SK-N-SH treated with all-trans-retinoic acid at 6 μM for 48 hours (cell line): Measurements from ENCODE around the gene CDK18.

Experiments
- ATAC-seq: fragments of 200-7000 bp; cut with Tn5 transposase; 3 replicates; pipeline ENCODE4 v1.9.1; 2020; ENCODE audit warnings: mild to moderate bottlenecking, moderate library complexity
- ARNTL ChIP-seq: fragments of 450-650 bp; formaldehyde crosslinking; IDR thresholded peaks from 2 replicates; pipeline ENCODE4 v1.5.0; 2020; ENCODE audit warnings: low read depth, mild to moderate bottlenecking, moderate library complexity, borderline replicate concordance
- CSDC2 ChIP-seq: fragments of 250-450 bp; sonication (Bioruptor Pico); IDR thresholded peaks from 2 replicates; pipeline ENCODE4 v1.5.0; 2020; ENCODE audit warnings: mild to moderate bottlenecking, moderate library complexity
- ESRRG ChIP-seq: fragments of 250-450 bp; sonication (Bioruptor Pico); IDR thresholded peaks from 2 replicates; pipeline ENCODE4 v1.6.1; 2021; ENCODE audit warnings: mild to moderate bottlenecking
- GLIS3 ChIP-seq: fragments of 250-450 bp; sonication (Bioruptor Pico); IDR thresholded peaks from 2 replicates; pipeline ENCODE4 v1.5.0; 2020; ENCODE audit warnings: mild to moderate bottlenecking, moderate library complexity
- ISL1 ChIP-seq: fragments of 250-450 bp; sonication (Bioruptor Pico); IDR thresholded peaks from 2 replicates; pipeline ENCODE4 v2.1.2; 2022; ENCODE audit warnings: mild to moderate bottlenecking, moderate library complexity
- OSR1 ChIP-seq: fragments of 250-450 bp; sonication (Bioruptor Pico); IDR thresholded peaks from 2 replicates; pipeline ENCODE4 v1.8.0; 2022; ENCODE audit warnings: moderate library complexity, mild to moderate bottlenecking, inconsistent platforms
- PPARA ChIP-seq: fragments of 250-450 bp; sonication (Bioruptor Pico); IDR thresholded peaks from 2 replicates; pipeline ENCODE4 v1.5.0; 2020; ENCODE audit warnings: mild to moderate bottlenecking, borderline replicate concordance
- SNAI2 ChIP-seq: fragments of 250-450 bp; sonication (Bioruptor Pico); IDR thresholded peaks from 2 replicates; pipeline ENCODE4 v1.5.0; 2020; ENCODE audit warnings: mild to moderate bottlenecking, moderate library complexity
- TCF4 ChIP-seq: fragments of 250-450 bp; sonication (Bioruptor Pico); IDR thresholded peaks from 2 replicates; pipeline ENCODE4 v1.8.0; 2021; ENCODE audit warnings: mild to moderate bottlenecking, moderate library complexity, borderline replicate concordance
- TOX ChIP-seq: fragments of 250-450 bp; sonication (Bioruptor Pico); IDR thresholded peaks from 2 replicates; pipeline ENCODE4 v1.8.0; 2021; ENCODE audit warnings: mild to moderate bottlenecking, moderate library complexity, borderline replicate concordance
- ZC3H10 ChIP-seq: fragments of 250-450 bp; sonication (Bioruptor Pico); IDR thresholded peaks from 2 replicates; pipeline ENCODE4 v1.5.1; 2021; ENCODE audit warnings: mild to moderate bottlenecking, moderate library complexity
- ZNF565 ChIP-seq: fragments of 450-650 bp; formaldehyde crosslinking; conservative IDR thresholded peaks from 2 replicates; pipeline ENCODE4 v1.5.0; 2020; ENCODE audit warnings: low read depth, mild to moderate bottlenecking, moderate library complexity
- ZNF70 ChIP-seq: fragments of 450-650 bp; formaldehyde crosslinking; IDR thresholded peaks from 2 replicates; pipeline ENCODE4 v1.5.0; 2020; ENCODE audit warnings: mild to moderate bottlenecking, moderate library complexity
- TF ChIP-seq, protein P1 (sequence below): fragments of 250-450 bp; sonication (Bioruptor Pico); IDR thresholded peaks from 2 replicates; pipeline ENCODE4 v1.5.1; 2021; ENCODE audit warnings: mild to moderate bottlenecking, moderate library complexity
- TF ChIP-seq, protein P2 (sequence below): fragments of 250-450 bp; sonication (Bioruptor Pico); IDR thresholded peaks from 2 replicates; pipeline ENCODE4 v1.8.0; 2020; ENCODE audit warnings: mild to moderate bottlenecking, moderate library complexity, borderline replicate concordance
- TF ChIP-seq, protein P3 (sequence below): fragments of 250-450 bp; sonication (Bioruptor Pico); IDR thresholded peaks from 2 replicates; pipeline ENCODE4 v1.5.0; 2020; ENCODE audit warnings: mild to moderate bottlenecking, moderate library complexity
- TF ChIP-seq, protein P4 (sequence below): fragments of 250-450 bp; sonication (Bioruptor Pico); IDR thresholded peaks from 2 replicates; pipeline ENCODE4 v1.5.1; 2020; ENCODE audit warnings: low read depth, mild to moderate bottlenecking, moderate library complexity
- TF ChIP-seq, protein P5 (sequence below): fragments of 250-450 bp; sonication (Bioruptor Pico); IDR thresholded peaks from 2 replicates; pipeline ENCODE4 v1.8.0; 2021; ENCODE audit warnings: low read depth, mild to moderate bottlenecking, moderate library complexity, borderline replicate concordance

CDK18 gene

DNA sequence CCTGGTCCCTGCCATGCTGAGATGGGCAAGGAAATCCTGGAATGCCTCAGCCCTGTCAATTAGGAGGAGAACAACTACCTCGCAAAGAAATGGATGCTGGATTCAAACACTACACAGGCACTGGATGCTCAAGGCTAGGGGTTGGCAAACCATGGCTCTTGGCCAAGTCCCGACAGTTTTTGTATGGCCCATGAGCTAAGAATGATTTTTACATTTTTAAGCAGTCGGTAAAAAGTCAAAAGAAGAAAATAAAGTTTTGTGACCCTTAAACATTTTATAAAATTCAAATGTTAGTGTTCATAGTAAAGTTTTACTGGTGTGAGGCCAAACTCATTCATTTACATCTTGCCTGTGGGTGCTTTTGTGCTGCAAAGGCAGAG, 6.5 kb downstream of the CDK18 start (continued):
- TF ChIP-seq, protein P1, sequence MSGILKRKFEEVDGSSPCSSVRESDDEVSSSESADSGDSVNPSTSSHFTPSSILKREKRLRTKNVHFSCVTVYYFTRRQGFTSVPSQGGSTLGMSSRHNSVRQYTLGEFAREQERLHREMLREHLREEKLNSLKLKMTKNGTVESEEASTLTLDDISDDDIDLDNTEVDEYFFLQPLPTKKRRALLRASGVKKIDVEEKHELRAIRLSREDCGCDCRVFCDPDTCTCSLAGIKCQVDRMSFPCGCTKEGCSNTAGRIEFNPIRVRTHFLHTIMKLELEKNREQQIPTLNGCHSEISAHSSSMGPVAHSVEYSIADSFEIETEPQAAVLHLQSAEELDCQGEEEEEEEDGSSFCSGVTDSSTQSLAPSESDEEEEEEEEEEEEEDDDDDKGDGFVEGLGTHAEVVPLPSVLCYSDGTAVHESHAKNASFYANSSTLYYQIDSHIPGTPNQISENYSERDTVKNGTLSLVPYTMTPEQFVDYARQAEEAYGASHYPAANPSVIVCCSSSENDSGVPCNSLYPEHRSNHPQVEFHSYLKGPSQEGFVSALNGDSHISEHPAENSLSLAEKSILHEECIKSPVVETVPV (CRISPR knock-in tag): no peak
- TF ChIP-seq TCF4 (CRISPR knock-in tag): no peak
- TF ChIP-seq, all 23 proteins: peak for 0

DNA sequence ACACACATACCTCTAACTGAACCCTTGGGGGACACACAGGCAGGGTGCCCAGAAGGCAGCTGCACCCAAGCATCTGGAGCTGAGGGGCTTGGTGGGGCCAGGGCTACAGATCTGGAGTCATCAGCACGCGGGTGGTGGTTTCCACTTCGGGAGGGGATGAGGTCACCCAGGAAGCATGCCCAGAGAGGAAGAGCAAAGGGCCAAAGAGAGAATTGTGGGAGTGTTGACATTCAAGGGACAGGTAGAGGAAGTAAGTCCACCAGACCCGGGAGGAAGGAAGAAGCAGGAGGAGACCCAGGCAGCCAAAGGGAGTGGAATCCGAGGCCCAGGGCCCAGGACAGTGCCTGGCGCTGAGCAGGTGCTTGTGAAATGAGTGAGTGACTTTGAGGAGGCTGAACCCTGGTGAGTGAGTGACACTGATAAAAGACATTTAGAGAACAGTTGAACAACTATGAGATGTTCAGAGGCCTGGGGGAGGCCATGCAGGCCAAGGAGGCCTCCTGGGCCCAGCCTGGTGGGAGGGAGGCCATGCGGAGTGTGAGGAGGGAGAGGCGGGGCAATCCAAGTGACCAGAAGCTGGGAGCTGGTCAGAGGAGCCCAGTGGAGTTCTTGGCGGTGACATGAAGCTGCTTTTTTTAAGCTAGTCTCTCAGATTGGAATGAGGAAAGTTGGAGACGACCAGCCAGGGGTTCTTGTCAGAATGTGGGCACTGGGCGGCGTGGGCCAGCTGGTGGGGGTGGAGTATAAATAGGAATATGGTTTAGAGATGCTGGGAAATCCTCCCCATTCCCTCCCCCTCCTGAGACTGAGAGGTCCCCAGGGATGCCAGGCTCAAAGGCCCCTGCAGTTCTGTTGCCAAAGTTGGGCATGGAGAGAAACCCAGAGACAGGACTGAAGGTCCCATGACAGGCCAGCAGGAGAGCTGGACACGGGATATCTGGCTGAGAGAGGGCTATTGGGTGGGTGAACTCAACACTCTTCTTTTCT, 7.9 kb downstream of the CDK18 start:
- ATAC-seq: no peak

DNA sequence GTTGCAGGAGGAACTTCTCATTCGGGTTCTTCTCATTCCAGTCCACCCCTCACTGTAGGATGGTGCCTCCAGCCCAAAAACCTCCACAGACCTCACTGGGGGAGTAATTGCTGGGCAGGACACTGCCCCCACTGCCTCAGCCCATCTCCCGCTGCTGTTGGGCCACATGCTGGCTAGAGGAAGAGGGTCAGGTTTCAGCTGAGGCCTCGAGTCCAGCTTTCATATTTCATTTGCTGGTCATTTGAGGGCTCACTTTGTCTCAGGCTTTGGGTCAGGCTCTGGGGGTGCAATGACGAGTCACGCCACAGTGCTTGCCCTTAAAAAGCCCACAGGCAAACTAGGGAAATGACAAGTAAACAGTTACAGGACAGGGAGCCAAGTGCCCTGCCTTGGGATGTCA, 9.3 kb downstream of the CDK18 start:
- no peak for ATAC-seq
- TF ChIP-seq ISL1 (CRISPR knock-in tag) (no peak), ARNTL (CRISPR knock-in tag) (no peak), TCF4 (CRISPR knock-in tag) (no peak), ZC3H10 (CRISPR knock-in tag) (no peak), SNAI2 (CRISPR knock-in tag) (no peak), GLIS3 (CRISPR knock-in tag) (no peak), TOX (CRISPR knock-in tag) (no peak), PPARA (no peak), OSR1 (no peak), ZNF565 (CRISPR knock-in tag) (no peak), ZNF70 (CRISPR knock-in tag) (no peak), CSDC2 (CRISPR knock-in tag) (no peak), ESRRG (CRISPR knock-in tag) (no peak)
- TF ChIP-seq, protein P2, sequence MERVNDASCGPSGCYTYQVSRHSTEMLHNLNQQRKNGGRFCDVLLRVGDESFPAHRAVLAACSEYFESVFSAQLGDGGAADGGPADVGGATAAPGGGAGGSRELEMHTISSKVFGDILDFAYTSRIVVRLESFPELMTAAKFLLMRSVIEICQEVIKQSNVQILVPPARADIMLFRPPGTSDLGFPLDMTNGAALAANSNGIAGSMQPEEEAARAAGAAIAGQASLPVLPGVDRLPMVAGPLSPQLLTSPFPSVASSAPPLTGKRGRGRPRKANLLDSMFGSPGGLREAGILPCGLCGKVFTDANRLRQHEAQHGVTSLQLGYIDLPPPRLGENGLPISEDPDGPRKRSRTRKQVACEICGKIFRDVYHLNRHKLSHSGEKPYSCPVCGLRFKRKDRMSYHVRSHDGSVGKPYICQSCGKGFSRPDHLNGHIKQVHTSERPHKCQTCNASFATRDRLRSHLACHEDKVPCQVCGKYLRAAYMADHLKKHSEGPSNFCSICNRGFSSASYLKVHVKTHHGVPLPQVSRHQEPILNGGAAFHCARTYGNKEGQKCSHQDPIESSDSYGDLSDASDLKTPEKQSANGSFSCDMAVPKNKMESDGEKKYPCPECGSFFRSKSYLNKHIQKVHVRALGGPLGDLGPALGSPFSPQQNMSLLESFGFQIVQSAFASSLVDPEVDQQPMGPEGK: no peak
- TF ChIP-seq, protein P3, sequence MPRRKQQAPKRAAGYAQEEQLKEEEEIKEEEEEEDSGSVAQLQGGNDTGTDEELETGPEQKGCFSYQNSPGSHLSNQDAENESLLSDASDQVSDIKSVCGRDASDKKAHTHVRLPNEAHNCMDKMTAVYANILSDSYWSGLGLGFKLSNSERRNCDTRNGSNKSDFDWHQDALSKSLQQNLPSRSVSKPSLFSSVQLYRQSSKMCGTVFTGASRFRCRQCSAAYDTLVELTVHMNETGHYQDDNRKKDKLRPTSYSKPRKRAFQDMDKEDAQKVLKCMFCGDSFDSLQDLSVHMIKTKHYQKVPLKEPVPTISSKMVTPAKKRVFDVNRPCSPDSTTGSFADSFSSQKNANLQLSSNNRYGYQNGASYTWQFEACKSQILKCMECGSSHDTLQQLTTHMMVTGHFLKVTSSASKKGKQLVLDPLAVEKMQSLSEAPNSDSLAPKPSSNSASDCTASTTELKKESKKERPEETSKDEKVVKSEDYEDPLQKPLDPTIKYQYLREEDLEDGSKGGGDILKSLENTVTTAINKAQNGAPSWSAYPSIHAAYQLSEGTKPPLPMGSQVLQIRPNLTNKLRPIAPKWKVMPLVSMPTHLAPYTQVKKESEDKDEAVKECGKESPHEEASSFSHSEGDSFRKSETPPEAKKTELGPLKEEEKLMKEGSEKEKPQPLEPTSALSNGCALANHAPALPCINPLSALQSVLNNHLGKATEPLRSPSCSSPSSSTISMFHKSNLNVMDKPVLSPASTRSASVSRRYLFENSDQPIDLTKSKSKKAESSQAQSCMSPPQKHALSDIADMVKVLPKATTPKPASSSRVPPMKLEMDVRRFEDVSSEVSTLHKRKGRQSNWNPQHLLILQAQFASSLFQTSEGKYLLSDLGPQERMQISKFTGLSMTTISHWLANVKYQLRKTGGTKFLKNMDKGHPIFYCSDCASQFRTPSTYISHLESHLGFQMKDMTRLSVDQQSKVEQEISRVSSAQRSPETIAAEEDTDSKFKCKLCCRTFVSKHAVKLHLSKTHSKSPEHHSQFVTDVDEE: no peak
- TF ChIP-seq, protein P4, sequence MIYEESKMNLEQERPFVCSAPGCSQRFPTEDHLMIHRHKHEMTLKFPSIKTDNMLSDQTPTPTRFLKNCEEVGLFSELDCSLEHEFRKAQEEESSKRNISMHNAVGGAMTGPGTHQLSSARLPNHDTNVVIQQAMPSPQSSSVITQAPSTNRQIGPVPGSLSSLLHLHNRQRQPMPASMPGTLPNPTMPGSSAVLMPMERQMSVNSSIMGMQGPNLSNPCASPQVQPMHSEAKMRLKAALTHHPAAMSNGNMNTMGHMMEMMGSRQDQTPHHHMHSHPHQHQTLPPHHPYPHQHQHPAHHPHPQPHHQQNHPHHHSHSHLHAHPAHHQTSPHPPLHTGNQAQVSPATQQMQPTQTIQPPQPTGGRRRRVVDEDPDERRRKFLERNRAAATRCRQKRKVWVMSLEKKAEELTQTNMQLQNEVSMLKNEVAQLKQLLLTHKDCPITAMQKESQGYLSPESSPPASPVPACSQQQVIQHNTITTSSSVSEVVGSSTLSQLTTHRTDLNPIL (CRISPR knock-in tag): no peak
- TF ChIP-seq, protein P5, sequence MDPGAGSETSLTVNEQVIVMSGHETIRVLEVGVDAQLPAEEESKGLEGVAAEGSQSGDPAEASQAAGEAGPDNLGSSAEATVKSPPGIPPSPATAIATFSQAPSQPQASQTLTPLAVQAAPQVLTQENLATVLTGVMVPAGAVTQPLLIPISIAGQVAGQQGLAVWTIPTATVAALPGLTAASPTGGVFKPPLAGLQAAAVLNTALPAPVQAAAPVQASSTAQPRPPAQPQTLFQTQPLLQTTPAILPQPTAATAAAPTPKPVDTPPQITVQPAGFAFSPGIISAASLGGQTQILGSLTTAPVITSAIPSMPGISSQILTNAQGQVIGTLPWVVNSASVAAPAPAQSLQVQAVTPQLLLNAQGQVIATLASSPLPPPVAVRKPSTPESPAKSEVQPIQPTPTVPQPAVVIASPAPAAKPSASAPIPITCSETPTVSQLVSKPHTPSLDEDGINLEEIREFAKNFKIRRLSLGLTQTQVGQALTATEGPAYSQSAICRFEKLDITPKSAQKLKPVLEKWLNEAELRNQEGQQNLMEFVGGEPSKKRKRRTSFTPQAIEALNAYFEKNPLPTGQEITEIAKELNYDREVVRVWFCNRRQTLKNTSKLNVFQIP (CRISPR knock-in tag): no peak

More for the DNA sequence above, 7.9 kb downstream of the CDK18 start:
- TF ChIP-seq TOX (CRISPR knock-in tag) (no peak), ZC3H10 (CRISPR knock-in tag) (no peak), GLIS3 (CRISPR knock-in tag) (no peak), ISL1 (CRISPR knock-in tag) (no peak), OSR1 (no peak), ZNF565 (CRISPR knock-in tag) (no peak), PPARA (no peak), TCF4 (CRISPR knock-in tag) (no peak), CSDC2 (CRISPR knock-in tag) (no peak), ARNTL (CRISPR knock-in tag) (no peak)
- TF ChIP-seq, protein P2: no peak
- TF ChIP-seq, protein P4 (CRISPR knock-in tag): no peak
